Dedifferentiated amniotic fluid mesenchymal stem cell (primary cell): Measurements from ENCODE around the gene FCRLB.
"Not testable (repeated sequence)": the region's sequence is repeated elsewhere in the genome, so short reads cannot be mapped to it uniquely, and the experiment has no call there.

Source experiments
- DNase-seq: peaks from one replicate; pipeline ENCODE4 v3.0.0-alpha.2; 2016; ENCODE audit errors: extremely low spot score

FCRLB gene

DNA sequence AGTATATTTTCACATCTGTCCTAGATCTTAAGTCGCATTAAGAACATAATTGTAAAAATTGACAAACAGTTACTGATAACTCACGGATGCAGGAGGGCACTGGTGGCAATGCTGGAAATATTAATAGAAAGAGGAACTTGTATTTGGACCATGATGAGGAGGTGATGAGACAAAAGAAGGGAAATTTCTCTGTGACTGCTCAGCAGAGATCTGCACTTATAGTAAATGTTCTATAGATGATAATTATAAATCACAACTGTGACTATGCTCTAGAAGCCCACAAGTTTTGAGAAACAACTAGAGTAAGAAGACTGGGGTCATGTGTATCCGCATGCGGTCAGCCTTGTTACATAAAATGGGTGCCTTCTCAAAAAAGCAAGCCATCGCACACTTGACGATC lies 19.6 kb downstream of the FCRLB start:
- DNase-seq = no peak

DNA sequence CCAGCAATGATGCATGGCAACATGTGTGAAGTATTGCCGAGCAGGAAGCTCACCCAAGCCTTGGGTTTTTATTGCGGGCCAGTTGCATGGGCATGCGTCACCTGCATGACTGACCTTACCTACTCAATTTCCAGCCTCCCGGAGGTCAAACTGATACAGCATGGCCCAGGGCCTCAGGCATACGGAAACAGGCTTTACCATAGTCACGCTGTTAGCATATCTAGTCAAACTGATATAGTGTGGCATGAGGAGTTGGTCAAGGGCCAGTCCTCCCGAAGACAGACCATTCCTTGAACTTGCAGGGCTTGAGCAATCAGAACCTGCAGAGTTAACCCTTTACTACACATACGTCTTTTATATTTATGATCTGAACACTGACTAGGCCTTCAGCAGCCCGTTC lies 21.9 kb downstream of the FCRLB start:
- no peak for DNase-seq

DNA sequence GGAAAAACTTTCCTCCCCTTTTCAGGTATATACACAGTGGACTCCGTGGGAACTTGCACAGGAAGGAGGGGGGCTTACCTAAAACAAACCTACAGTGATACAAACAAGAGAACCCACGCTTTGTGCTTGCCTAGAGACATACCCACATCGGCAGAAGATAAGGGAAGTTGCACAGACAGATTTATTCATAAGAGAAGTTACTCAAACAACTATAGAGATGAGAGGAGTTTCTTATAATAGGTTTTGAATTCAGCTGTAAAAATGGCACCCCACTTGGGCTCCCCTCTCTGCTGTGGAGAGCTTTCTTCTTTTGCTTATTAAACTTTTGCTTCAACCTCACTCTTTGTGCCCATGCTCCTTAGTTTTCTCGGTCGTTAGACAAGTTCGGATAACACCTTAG lies 26.5 kb downstream of the FCRLB start:
- no peak for DNase-seq

DNA sequence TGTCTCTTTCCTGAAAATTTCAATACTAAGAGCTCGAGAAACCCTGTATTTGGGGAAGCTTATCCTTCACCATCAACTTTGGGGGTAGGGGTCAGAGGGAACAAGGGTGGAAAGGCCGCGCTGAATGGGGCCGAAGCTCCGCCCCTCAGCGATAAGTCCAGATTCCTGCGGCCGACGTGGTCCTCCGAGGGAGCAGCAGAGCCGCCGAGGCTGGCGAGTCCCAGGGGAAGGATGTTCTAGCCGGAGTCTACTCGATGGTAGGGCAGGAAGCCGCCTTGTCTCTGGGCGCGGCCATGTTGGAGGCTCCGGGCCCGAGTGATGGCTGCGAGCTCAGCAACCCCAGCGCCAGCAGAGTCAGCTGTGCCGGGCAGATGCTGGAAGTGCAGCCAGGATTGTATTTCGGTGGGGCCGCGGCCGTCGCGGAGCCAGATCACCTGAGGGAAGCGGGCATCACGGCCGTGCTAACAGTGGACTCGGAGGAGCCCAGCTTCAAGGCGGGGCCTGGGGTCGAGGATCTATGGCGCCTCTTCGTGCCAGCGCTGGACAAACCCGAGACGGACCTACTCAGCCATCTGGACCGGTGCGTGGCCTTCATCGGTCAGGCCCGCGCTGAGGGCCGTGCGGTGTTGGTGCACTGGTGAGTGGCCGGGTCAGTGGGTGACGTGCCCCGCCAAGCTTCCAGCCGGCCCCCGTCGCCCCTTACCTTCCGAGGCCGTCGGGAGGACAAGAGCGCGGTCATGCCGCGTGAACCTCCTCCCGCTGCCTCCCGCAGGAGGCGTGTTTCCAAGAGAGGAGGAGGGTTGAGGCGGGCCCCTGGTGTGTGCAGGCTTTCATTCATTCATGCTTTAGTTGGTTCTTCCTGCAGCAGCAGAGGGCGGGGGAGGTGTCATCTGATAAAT lies 28.4 kb downstream of the FCRLB start, which contains the start of gene DUSP12:
Gene DUSP12, plus strand, starts transcription at position 278 of the 899 bp plus-strand sequence. Its CDS starts 16 bp downstream, at position 294.
- peak; percentile 95 for DNase-seq

DNA sequence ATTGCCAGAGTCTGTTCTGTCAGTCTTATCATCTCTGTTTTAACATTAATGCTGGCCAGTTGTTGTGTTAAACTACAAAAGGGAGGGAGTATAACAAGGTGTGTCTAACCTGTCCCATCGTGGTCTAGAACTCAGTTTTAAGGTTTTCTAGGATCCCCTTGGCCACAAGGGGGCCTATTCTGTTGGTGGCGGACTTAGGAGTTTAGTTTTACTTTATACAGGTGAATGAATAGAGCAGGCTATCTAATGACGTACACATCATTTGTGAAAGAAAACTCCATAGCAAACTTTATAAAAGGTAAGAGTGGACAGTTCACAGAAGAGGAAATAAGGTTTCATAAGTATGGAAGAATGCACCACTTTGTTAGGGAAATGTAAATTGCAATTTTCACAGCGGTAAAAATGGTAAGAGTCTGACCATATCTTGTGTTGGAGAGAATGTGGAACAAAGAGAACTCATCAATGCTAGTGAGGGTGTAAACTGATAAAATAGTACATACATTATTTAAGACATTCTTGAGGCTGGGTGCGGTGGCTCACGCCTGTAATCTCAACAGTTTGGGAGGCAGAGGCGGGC lies 42.3 kb downstream of the FCRLB start:
- no peak for DNase-seq

DNA sequence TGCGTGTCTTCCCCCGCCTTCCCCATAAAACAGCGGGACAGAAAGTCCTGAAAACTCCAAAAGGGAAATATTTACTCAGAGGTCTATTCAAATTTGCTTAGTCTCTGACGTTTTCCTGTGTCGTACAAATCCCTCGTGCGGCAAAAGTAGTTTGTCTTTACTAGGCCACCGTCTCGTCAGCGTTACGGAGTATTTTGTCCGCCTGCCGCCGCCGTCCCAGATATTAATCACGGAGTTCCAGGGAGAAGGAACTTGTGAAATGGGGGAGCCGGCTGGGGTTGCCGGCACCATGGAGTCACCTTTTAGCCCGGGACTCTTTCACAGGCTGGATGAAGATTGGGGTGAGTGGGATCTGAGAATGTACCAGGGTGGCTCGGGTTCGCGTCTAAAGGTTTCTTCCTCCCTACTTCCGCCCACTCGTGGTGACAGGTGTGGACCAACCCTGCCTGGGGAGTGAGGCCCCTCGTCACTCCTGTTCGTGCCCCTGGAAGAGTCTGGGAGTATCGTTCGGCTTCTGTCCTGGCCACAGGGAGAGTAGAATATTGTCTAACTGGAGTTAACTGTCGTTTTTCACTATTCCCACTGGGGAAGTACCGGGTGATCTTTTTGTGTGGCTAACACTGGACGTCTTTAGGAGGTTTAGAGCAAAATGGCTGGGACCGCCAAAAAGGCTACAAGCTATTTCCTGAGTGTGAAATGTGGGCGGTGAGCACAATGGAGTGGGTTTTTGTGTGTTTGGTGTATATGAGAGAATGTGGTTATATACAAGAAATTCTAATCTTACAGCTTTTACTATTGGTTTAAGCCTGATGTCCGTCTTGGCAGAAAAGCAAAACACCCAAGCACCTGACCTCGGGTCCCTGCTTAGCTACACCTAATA lies 45.0 kb downstream of the FCRLB start, which contains the start of gene ATF6:
Gene ATF6, plus strand, starts transcription at position 219 of the 880 bp plus-strand sequence. Its CDS starts 41 bp downstream, at position 260.
- peak; percentile 94 for DNase-seq

DNA sequence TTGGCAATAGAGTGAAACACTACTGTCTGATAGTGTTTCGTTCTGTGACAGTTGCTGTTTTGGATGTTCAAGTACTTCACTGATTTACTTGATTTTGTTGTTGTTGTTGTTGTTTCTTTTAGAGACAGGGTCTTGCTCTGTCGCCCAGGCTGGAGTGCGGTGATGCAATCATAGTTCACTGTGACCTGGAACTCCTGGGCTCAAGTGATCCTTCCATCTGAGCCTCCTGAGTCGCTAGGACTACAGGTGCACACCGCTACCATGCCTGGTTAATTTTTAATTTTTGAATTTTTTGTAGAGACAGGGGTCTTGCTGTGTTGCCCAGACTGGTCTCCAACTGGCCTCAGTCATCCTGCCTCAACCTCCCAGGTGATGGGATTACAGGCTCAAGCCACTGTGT lies 47.1 kb downstream of the FCRLB start:
- no peak for DNase-seq

DNA sequence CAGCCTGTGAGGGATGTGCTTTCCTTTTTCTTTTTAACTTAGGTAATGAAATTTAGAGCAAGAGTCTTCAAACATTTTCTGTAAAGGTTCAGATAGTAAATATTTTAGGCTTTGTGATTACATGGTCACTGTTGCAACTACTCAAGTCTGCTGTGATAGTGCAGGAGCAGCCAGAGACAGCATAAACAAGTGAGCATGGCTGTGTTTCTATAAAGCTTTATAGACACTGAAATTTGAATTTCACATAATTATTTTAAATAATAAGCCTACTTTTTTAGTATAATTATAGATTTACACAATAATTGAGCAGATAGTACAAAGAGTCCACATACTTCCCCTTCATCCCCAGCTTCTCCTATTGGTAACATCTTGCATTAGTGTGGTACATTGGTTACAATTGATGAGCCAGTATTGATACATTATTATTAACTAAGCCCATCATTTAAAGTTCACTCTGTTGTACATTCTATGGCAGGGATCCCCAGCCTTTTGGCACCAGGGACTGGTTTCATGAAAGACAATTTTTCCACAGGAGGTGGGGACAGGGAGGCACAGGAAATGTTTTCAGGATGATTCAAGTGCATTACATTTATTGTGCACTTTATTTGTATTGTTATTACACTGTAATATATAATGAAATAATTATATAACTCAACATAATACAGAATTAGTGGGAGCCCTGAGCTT lies 47.8 kb downstream of the FCRLB start:
- DNase-seq = no peak

DNA sequence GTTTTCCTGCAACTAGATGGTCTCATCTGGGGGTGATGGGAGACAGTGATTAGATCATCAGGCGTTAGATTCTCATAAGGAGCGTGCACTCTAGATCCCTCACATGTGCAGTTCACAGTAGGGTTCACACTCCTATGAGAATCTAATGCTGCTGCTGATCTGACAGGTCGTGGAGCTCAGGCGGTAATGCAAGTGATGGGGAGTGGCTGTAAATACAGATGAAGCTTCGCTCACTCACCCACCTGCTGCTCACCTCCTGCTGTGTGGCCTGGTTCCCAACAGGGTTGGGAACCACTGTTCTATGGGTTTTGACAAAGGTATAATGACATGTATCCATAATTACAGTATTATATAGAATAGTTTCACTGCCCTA lies 48.3 kb downstream of the FCRLB start:
- DNase-seq = not testable (repeated sequence)

DNA sequence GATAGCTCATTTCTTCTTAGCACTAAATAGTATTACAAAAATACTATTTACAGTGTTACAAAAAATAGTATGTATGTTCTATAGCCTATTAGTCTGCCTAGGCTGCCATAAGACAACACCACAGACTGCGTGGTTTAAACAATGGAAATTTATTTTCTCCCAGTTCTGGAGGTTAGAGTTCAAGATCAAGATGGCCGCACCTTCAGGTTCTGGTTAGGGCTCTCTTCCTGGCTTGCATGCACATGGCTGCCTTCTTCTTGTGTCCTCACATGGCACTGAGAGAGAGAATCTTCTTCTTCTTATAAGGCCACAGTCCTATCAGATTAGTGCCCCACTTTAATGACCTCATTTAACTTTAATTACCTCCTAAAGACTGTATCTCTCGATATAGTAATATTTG lies 48.9 kb downstream of the FCRLB start:
- DNase-seq = no peak

DNA sequence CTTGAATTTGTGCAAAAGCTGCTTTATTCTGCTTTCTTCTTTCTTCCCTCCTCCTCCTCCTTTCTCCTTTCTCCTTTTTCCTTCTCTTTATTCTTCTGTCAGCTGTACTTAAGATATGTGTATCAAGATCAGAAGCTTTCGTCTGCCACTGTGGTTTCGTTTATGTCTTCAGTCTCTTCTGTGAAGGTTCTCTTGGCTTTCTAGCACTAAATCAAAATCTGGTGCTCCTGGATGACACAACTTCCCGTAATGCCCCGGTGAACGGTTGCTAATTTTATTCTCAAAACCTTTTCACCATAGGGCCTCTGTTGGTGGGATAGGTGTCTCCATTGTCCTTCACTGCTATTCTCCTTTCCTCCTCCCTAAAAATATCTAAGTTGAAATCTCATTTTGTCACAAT lies 49.8 kb downstream of the FCRLB start:
- DNase-seq = no peak

DNA sequence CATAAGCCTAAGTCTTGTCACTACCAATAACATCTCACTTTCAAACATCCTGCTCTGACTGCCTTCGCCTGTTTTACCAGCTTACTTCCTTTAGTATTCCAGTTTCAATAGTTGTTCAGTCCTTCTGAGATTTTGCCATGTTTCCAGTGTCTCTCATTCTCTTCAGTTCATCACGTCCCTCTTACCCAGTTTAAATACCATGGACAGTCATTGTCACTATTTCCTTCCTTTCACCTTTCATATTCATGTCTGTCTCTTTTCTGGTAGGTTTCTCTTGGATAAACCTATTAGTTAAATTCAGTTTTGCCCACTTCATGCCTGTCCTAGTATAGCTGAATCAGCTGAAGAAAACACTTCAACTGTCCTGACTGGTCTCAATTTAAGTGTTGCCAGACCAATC lies 50.6 kb downstream of the FCRLB start:
- no peak for DNase-seq

DNA sequence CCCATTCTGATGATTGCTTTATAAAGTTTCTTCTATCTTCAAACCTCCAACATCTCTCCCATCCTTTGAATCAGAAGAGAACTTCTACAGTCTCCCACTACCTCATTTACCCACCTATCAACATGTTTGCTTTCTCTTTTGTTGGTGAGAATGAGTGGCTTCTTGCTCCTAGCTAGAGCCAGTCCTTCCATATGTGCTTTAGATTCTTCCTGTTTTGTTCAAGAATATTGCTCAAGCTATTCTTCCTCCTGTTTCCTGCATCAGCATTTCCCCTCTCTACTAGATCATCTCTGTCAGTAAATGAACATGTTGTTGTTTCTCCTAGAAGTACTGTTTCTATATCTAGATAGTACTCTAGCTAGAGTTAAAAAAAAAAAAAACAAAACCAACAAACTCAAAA lies 51.1 kb downstream of the FCRLB start:
- no peak for DNase-seq

DNA sequence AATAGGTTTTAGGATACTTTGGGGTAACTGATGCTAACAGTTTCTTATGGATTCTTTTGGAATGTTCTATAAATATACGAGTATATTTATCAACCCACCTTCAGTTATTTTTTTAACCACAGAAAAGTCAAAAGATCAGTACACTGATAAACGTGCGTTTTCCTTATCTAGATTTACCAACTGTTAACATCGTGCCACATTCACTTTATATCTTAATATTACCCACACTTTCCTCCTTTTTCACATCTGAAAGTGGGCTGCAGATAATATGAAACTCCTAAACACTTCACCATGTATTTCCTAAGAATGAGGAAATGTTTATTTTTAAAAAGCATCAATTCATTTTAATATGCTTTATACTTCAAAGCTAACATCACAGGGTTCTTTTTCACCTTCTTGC lies 52.4 kb downstream of the FCRLB start:
- DNase-seq = no peak

DNA sequence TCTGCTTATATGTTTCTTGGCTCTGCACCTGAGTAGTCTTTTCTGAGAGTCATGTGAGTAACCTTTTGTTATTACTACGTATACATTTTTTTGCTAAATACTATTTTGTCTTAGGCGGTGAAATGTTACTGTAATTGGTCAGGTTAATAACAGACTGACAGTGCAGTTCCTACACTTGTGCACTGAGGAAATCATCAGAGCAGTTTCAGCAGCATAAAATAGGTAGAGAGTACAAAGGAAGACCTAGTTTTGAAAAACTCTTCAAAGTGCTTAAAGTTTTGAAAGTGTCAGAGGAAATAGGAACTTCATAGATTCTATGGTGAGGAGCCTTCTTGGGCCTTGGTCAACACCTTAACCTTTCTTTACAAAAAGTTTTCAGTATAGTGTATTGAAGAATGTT lies 55.9 kb downstream of the FCRLB start:
- no peak for DNase-seq
